ENCODE results near the gene C16orf92. TPM values are rescaled to one million over a fixed set of nuclear protein-coding genes. Genes with fewer than 3 reads are reported as not detected.

C16orf92 gene
- total and polyA plus RNA-seq, 2 donors (not counting 3 experiments of a cell fraction or from before 2014, with no cell fraction given) = not detected

GRCh38 chr16:30010844-30011713 is 11.9 kb upstream of the C16orf92 start, which contains the start of gene DOC2A:
TSS of gene DOC2A (minus strand) at chr16:30011027. CDS start at chr16:30010222, 805 bp downstream.
- CTCF ChIA-PET = interaction anchor here (0.6 kb wide), 1 partner anchor 316 kb away, joined by 4 read pairs; no protein-coding TSS in a partner anchor
- intact Hi-C loops (cut with micrococcal nuclease) = no loop called here

More at GRCh38 chr16:30010844-30011713, 11.9 kb upstream of the C16orf92 start, which contains the start of gene DOC2A:
- no TSS peak for BruUV-seq (replicated peaks)
- dilution Hi-C loops (cut with MboI; ENCODE audit: extremely low pct_ligation_motif_present, low sequenced_read_pairs) = no loop called here
- DNase-seq (ENCODE audit: low read depth, low spot score) (no peak), FAIRE-seq (no peak)
- Histone ChIP-seq H3K9ac (replicated peaks; ENCODE audit: extremely low read depth, insufficient read depth, low read length) (no peak within 1 kb of the TSS), H3K4me1 (ENCODE audit: control insufficient read depth, extremely low read depth, insufficient read depth, low read length) (peaks cover 2% of the 10 kb centered on the region), H3K9me1 (replicated peaks; ENCODE audit: control insufficient read depth, extremely low read depth, insufficient read depth, low read length) (no peaks in the 10 kb centered on the region), H3K27me3 (ENCODE audit: control insufficient read depth in 2 of 2, insufficient read depth in 2 of 2, low read length in 2 of 2) (peaks cover 19 to 28% of the 10 kb centered on the region in 2 experiments), H4K20me1 (replicated peaks; ENCODE audit: control insufficient read depth, extremely low read depth, insufficient read depth, low read length) (no peaks in the 10 kb centered on the region), H3K79me2 (ENCODE audit: control insufficient read depth, insufficient read depth, low read length) (no peaks in the 10 kb centered on the region), H3K27ac (ENCODE audit: insufficient read depth, low read depth, low read length) (no peak within 1 kb of the TSS), H3K9me3 (replicated peaks; ENCODE audit: control insufficient read depth, insufficient read depth, low read length) (no peaks in the 10 kb centered on the region), H3K36me3 (ENCODE audit: control insufficient read depth in 2 of 2, extremely low read depth in 1 of 2, insufficient read depth in 2 of 2, low read length in 2 of 2) (no peaks in the 10 kb centered on the region), H3K4me3 (replicated peaks in 1 of 3; ENCODE audit: insufficient read depth in 1 of 3, low read depth in 1 of 3, low read length in 3 of 3) (peak within 1 kb of the TSS in 1 of 3 experiments; percentile 30), H2AFZ (ENCODE audit: low read depth, low read length) (peak within 1 kb of the TSS; percentile 27), H3K4me2 (ENCODE audit: insufficient read depth, low read length) (peak within 1 kb of the TSS; percentile 31)
- POLR2A ChIA-PET = no interaction called here
- TF ChIP-seq CTCF (IDR thresholded peaks at IDR 0.05; ENCODE audit: extremely low read depth in 1 of 2, insufficient read depth in 1 of 2, low read depth in 1 of 2, low read length in 2 of 2) (no peak), EZH2 (IDR thresholded peaks at IDR 0.05; ENCODE audit: borderline replicate concordance, low read depth, low read length, severe bottlenecking) (no peak), MYC (IDR thresholded peaks at IDR 0.05; ENCODE audit: low read depth, low read length) (no peak), JUN (IDR thresholded peaks at IDR 0.05; ENCODE audit: borderline replicate concordance, insufficient read depth, insufficient read length, low read depth) (no peak), POLR2AphosphoS5 (IDR thresholded peaks at IDR 0.05; ENCODE audit: insufficient read depth, low read depth, low read length) (no peak), POLR2A (IDR thresholded peaks at IDR 0.05; ENCODE audit: low read depth, low read length) (no peak), MAX (IDR thresholded peaks at IDR 0.05; ENCODE audit: insufficient read depth, insufficient read length) (no peak), GATA2 (IDR thresholded peaks at IDR 0.05; ENCODE audit: insufficient read depth, insufficient read length, low read depth, low read length) (no peak)

Data from endothelial cell of umbilical vein (primary cell).